ENCODE data around the gene S100A10.

The S100A10 gene

DNA sequence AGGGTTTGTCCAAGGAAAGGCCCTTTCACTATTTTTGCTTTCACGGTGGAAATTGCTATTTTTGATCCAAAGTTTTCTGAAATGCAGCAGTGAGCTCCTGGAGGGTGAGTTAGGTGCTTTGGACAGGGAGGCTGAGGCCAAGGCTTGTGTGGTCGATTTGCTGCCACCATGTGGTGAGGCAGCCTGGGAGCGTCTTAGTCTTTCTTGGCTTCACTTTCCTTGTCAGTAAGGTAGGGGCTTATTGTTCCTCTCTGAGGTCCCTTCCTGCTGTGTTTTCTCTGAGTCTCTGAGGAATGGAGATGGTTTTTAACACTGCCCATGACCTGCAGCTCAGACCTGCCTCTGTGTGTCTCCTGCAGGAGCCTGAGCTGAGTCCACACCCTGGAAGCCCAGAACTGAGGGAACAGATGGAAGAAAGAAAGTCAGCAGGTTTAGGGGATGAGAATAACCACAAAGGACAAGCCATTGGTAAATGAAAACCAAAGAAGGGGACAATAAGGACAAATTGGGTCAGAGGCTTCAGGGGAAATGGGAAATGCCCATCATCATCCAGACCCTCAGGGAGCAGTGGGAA, 20.1 kb upstream of the S100A10 start:
- DNase-seq (ENCODE audit: low read depth, low spot score) = no peak

GRCh38 chr1:152009691-152010090, 16.0 kb upstream of the S100A10 start:
- DNase-seq (ENCODE audit: low read depth, low spot score) = no peak

DNA sequence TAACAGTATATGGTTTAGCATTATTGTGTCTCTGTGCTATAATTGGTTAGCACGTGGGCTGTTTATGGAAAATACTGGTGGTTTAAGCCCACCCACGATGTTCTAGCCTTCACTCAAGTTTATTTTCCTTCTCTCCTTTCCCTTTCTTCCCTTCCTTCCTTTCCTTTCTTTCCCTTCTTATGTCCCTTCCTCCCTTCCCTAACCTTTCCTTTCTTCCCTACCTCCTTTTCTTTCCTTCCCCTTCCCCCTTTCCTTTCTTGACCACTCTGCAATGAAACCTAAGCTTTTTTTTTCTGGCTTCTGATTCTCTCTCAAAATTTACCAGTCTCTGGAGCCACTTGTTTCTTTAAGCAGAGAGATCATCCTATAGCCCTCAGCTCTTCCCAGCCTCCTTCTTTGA, 13.4 kb upstream of the S100A10 start:
- DNase-seq (ENCODE audit: low read depth, low spot score) = no peak

GRCh38 chr1:152005360-152005912, 11.8 kb upstream of the S100A10 start:
- DNase-seq (ENCODE audit: low read depth, low spot score) = no peak

DNA sequence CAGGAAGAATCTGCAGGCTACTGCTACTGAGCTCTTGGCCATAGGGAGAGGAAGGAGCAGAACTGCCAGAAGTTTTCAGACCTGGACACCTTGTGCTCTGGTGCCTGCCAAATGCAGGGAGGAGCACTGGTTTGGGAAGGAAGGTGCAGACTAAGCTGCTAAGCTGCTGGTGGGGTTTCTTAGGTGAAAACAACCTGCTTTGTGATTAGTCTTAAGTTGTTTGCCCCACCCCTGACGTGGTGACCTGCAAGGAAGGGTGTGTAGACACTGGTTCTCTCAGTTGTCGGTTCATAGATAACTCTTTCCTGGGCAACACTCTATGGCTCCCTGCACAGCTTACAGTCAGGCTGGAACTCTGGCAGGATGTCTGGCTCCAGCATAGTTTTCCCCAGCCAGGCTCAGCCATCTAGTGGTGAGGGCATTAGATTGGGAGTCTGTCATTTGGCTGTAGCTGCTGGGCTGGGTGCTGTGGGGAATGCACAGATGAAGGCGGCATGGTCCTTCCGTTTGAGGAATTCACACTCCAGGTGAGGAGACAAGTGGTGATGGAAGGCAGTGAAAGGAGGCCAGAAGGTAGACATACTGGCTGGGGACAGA, 10.3 kb upstream of the S100A10 start:
- DNase-seq (ENCODE audit: low read depth, low spot score) = no peak

DNA sequence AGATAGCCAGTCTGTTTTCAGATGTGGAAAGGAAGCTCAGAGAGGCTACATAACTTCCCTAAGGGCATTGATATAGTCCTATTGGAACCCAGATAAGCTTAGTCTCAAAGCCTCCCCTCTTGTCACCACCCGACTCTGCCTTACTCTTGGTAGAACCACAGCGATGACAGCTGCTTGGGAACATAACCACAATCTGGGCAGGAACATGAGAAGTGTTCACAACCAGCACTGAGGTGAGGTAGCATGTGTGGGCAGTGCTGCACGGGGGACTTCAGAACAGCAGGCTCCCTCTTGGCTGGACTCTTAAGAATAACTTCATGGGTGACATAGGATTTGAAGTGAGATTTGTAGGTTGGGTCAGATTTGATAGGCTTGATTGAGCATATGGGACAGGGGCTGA, 9.3 kb upstream of the S100A10 start:
- DNase-seq (ENCODE audit: low read depth, low spot score) = no peak

- no peak for DNase-seq (ENCODE audit: low read depth, low spot score)
Measured at GRCh38 chr1:152001631-152002584, 8.2 kb upstream of the S100A10 start.

DNA sequence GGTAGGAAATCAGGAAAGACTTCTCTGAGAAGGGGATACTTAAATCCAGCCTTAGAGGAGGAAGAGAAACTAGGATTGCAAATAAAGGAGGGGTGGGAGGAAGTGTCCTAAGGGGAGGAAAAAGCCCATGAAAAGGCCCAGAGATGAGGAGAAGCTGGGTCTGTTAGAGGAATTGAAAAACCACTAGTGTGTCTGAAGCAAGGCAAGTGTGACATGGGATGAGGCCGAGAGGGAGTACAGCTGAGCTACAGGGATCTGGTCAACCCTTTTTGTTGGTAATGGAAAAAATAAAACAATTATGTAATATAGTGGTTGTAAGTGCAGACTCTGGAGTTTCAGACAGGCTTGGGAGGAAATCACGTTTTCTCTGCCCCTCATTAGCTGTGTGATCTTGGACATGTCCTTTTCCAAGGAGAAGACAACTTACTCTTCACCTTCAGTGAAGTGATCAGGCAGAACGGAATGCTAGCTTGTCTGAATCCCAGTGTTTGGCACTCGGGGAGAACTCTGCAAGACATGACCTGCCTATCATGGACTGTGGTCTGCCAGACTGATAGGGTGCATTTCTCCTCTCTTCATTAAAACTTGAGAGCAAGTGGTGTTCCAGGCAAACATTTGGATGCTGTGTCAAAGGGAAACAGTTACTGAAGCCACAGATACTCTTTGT, 7.4 kb upstream of the S100A10 start:
- DNase-seq (ENCODE audit: low read depth, low spot score) = no peak

GRCh38 chr1:151998611-151999362, 5.1 kb upstream of the S100A10 start:
- DNase-seq (ENCODE audit: low read depth, low spot score) = no peak

- DNase-seq (ENCODE audit: low read depth, low spot score) = no peak
Measured at GRCh38 chr1:151997284-151997570, 3.6 kb upstream of the S100A10 start.

GRCh38 chr1:151995774-151996173, 2.1 kb upstream of the S100A10 start:
- DNase-seq (ENCODE audit: low read depth, low spot score) = no peak

DNA sequence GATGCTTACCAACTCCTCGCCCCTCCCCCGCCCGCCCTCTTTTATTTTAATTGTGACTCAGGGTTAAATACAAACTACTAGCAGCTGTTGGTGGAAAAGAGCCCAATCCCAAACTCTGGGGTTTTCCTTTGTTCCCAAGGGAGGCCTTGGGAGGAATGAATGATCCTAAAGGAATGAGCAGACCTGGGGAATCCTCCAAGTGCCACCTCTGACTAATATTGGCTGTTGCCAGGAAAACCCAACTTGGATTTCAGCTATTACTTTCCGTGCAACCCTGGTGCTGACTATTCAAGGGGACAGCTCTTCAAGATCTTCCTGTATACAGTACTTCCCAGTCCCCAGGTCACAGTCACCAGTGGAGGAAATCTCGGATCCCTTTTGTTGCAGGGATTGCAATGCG, 1.3 kb upstream of the S100A10 start:
- DNase-seq (ENCODE audit: low read depth, low spot score) = no peak

- DNase-seq (ENCODE audit: low read depth, low spot score) = no peak
Measured at GRCh38 chr1:151993084-151993733, 450 bp downstream of the S100A10 start.

- DNase-seq (ENCODE audit: low read depth, low spot score) = no peak
Measured at GRCh38 chr1:151992303-151993083, 1.2 kb downstream of the S100A10 start.

DNA sequence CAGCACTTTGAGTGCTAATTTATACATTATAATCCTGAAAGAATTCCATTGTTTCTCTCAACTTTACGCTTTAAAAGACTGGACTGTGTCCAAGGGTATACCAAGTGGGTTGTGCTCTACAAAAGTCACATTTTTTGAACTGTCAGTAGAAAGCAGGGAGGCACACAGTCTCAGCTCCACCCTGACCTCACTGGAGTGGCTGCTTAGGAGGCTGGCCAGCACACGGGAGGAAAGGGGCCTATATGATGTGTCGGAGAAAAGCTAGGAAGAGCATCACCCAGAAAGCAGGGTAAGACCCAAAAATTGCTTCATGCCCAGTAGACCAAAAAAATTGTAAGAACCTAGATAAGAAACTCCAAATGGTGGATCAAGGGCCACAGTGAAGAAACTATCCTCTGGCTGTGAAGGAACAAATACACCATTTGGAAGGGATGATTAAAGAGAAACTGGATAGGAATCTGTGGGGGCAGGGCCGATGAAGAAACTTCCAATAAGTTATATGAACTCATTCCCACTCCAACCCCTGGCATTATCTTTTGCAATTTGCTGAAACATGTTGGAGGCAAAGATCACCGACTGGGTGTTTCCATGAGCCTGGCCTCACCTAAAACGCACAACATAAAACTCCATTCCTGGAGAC, 1.9 kb downstream of the S100A10 start:
- DNase-seq (ENCODE audit: low read depth, low spot score) = no peak

DNA sequence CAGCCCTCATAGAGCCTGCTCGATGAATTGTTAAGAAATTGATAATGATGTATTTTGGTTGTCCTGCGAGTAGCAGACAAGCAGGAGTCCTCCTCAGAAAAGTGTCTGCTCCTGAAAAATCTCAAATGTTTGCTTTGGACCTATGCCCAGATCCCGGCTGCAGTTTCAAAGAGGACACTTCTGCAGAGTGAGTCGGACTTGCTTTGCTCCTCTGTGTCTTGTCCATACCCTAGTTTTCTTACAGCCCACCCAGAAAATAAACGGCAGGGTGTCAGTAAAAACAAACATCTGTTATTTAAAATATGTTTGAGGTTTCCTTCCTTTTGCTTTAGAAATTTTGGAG, 2.8 kb downstream of the S100A10 start:
- no peak for DNase-seq (ENCODE audit: low read depth, low spot score)

DNA sequence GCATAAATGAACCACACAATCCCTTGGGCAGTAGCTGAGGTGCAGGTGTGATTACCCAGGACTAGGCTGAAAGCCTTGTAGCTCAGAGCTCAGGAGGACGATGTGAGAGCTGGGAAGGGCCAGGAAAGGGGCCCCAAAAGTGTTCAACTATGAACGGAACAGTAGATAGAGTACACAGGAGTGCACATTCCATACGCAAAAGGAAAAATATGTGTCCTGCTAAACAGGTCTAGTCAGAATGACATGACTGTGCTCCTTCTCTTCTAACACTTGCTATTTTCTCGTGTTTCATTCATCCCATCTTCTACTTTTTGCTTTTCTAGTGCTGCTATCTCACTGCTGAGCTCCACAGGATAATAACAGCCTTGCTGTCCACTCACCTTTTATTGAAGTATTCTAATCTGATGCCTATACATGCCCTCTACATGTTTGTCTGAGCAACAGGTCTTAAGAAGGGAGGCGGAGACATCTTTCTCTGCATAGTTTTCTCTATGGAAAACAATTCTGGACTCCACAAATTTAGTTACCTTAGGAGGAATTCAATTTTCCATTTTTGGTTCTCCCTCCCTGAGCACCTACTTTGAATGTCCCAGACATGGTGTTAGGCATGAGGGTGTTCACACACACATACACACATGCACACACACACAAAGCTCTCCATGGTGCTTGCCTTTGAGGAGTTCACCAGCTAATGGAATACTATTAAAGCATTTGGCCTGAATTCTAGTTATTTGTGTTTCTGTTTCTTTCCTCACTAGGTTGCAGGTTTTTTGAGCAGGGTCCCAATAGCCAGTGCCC, 3.4 kb downstream of the S100A10 start:
- no peak for DNase-seq (ENCODE audit: low read depth, low spot score)

- DNase-seq (ENCODE audit: low read depth, low spot score) = no peak
Measured at GRCh38 chr1:151989211-151989862, 4.3 kb downstream of the S100A10 start.

All from iPS DF 19.7 (cell line).